Osteocyte (in vitro differentiated cells): ENCODE results near the gene PRG3. TPM values are rescaled to one million over a fixed set of nuclear protein-coding genes. Genes with fewer than 3 reads are reported as not detected.

Experiments
- DNase-seq: peaks from one replicate; pipeline ENCODE4 v3.0.0; 2021; ENCODE audit warnings: mixed read lengths; ENCODE audit not compliant: unreplicated experiment; ENCODE audit errors: extremely low spot score
- H3K27ac Mint-ChIP-seq: one replicate; pipeline ENCODE4 v1.8.0; 2021; ENCODE audit warnings: mild to moderate bottlenecking, mixed read lengths; ENCODE audit not compliant: unreplicated experiment
- H3K27me3 Mint-ChIP-seq: one replicate; pipeline ENCODE4 v1.8.0; 2021; ENCODE audit warnings: mixed read lengths; ENCODE audit not compliant: unreplicated experiment
- H3K36me3 Mint-ChIP-seq: one replicate; pipeline ENCODE4 v1.8.0; 2021; ENCODE audit warnings: mixed read lengths; ENCODE audit not compliant: unreplicated experiment
- H3K4me1 Mint-ChIP-seq: one replicate; pipeline ENCODE4 v1.8.0; 2021; ENCODE audit warnings: mixed read lengths; ENCODE audit not compliant: unreplicated experiment
- H3K4me3 Mint-ChIP-seq: one replicate; pipeline ENCODE4 v1.8.0; 2021; ENCODE audit warnings: mild to moderate bottlenecking, moderate library complexity, mixed read lengths; ENCODE audit not compliant: unreplicated experiment
- H3K9me3 Mint-ChIP-seq: one replicate; pipeline ENCODE4 v1.8.0; 2021; ENCODE audit warnings: mixed read lengths; ENCODE audit not compliant: unreplicated experiment
- total RNA-seq: library from RNA; stranded (reverse); gene quantifications from 2 replicates; pipeline ENCODE4 v1.2.1, GENCODE V29; 2021
- TF ChIP-seq, protein P1 (sequence below): fragments of 200-600 bp; sonication (generic); IDR thresholded peaks from 2 replicates; pipeline ENCODE4 v1.5.0; 2021; ENCODE audit warnings: antibody characterized with exemption, mild to moderate bottlenecking, moderate library complexity

The PRG3 gene
- total RNA-seq, 1 donor from 2014 or later = not detected

DNA sequence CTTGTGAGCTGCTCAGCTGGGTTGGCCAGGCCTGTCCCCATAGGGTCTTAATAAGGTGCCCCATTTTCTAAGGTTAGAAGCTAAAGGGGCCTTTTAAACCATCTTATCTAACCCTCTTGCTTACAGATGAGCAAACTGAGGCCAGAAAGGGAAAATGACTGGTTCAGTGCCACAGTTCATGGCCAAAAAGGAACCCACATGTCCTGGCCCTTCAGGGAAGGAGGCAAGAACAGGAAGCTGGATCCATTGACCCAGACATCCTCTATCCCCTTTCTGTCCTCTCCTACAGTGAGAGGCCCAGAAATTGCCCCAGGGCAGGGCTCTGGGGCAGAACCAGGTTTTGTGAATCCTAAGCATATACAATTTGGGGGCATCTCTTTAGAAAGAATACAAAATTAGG lies 10.0 kb downstream of the PRG3 start:
- Mint-ChIP-seq H3K4me1 (peaks cover 3% of the 10 kb centered on the region), H3K9me3 (no peaks in the 10 kb centered on the region), H3K27me3 (peaks cover 20% of the 10 kb centered on the region), H3K36me3 (no peaks in the 10 kb centered on the region), H3K4me3 (no peak overlapping the region), H3K27ac (no peak overlapping the region)
- DNase-seq = no peak
- TF ChIP-seq, protein P1, sequence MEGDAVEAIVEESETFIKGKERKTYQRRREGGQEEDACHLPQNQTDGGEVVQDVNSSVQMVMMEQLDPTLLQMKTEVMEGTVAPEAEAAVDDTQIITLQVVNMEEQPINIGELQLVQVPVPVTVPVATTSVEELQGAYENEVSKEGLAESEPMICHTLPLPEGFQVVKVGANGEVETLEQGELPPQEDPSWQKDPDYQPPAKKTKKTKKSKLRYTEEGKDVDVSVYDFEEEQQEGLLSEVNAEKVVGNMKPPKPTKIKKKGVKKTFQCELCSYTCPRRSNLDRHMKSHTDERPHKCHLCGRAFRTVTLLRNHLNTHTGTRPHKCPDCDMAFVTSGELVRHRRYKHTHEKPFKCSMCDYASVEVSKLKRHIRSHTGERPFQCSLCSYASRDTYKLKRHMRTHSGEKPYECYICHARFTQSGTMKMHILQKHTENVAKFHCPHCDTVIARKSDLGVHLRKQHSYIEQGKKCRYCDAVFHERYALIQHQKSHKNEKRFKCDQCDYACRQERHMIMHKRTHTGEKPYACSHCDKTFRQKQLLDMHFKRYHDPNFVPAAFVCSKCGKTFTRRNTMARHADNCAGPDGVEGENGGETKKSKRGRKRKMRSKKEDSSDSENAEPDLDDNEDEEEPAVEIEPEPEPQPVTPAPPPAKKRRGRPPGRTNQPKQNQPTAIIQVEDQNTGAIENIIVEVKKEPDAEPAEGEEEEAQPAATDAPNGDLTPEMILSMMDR = no peak

DNA sequence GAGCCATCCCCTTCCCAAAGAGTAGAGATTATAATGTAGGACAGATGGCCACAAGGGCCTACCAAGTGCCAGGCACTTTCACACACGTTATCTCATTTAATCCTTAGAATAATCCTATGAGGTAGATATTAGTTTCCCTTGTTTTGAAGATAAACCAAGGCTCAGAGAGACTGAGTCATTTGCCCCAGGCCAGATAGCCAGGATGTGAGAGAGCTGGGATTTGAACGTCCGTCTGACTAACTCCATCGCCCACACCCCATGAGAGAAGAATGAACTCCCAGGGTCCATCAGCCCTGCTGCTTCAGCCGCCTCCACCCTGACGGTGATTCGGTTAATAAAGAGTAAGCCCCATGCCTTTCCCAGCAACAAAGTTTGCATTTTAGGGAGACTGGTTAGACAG lies 10.7 kb downstream of the PRG3 start:
- DNase-seq = no peak

DNA sequence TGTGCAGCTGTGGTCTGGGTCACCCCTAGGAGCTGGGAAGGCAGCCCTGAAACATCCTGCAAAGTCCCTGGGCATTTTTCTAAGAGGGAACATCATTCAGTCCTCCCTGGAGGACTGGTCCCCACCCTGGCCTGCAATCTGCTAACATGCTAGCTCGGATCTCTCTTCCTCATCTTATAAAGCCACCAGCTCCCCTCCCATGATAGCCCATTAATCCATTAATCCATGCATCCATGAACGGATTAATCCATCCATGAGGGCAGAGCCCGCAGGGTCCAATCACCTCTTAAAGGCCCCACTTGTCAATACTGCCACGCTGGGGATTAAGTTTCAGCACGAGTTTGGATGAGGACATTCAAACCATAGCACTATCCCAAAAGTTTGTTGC lies 12.1 kb downstream of the PRG3 start:
- H3K4me1 Mint-ChIP-seq = peaks cover 3% of the 10 kb centered on the region
- peaks cover 29% of the 10 kb centered on the region for H3K27me3 Mint-ChIP-seq
- no peak for DNase-seq
- no peaks in the 10 kb centered on the region for H3K9me3 Mint-ChIP-seq
- TF ChIP-seq, protein P1 = no peak
- no peaks in the 10 kb centered on the region for H3K36me3 Mint-ChIP-seq
- no peak overlapping the region for H3K27ac Mint-ChIP-seq
- no peak overlapping the region for H3K4me3 Mint-ChIP-seq

More for the DNA sequence above, 10.7 kb downstream of the PRG3 start:
- no peaks in the 10 kb centered on the region for H3K36me3 Mint-ChIP-seq
- peaks cover 3% of the 10 kb centered on the region for H3K4me1 Mint-ChIP-seq
- TF ChIP-seq, protein P1 = no peak
- no peak overlapping the region for H3K27ac Mint-ChIP-seq
- no peaks in the 10 kb centered on the region for H3K9me3 Mint-ChIP-seq
- no peak overlapping the region for H3K4me3 Mint-ChIP-seq
- H3K27me3 Mint-ChIP-seq = peaks cover 23% of the 10 kb centered on the region

DNA sequence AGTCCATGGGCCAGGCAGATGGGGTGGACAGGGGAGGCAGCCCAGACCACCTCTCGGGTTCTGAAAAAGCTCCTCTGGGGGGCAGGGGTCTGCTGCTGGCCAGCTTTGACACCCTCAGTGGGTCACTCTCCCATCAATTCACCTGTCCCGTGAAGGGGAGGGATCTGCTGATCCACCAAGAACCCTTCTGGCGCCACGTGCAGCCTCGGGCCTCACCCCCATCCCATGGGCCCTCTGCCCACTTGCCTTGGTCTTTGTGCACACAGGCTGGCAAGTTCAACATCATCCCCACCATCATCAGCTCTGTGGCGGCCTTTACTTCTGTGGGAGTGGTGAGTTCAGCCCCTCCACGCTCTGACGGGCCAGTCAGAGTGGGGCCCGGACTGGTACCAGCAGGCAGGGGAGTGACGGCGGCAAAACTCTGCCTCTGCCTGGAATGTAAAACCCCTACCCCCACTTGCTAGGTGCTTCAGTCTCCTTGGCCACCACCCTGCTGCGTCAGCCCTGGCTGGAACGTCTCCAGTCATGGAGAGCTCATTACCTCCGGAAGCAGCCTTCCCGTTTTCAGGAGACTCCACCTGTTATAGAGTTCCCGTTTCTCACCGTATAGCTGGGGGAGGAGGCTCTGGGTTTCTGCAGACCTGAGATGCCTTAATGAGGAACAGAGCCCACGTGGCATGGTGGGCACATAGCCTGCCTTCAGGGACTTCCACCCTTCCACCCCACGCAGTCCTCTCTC lies 12.7 kb downstream of the PRG3 start:
- H3K4me3 Mint-ChIP-seq = no peak overlapping the region
- H3K4me1 Mint-ChIP-seq = peaks cover 3% of the 10 kb centered on the region
- no peaks in the 10 kb centered on the region for H3K36me3 Mint-ChIP-seq
- H3K9me3 Mint-ChIP-seq = no peaks in the 10 kb centered on the region
- H3K27ac Mint-ChIP-seq = no peak overlapping the region
- TF ChIP-seq, protein P1 = no peak
- no peak for DNase-seq
- peaks cover 29% of the 10 kb centered on the region for H3K27me3 Mint-ChIP-seq

DNA sequence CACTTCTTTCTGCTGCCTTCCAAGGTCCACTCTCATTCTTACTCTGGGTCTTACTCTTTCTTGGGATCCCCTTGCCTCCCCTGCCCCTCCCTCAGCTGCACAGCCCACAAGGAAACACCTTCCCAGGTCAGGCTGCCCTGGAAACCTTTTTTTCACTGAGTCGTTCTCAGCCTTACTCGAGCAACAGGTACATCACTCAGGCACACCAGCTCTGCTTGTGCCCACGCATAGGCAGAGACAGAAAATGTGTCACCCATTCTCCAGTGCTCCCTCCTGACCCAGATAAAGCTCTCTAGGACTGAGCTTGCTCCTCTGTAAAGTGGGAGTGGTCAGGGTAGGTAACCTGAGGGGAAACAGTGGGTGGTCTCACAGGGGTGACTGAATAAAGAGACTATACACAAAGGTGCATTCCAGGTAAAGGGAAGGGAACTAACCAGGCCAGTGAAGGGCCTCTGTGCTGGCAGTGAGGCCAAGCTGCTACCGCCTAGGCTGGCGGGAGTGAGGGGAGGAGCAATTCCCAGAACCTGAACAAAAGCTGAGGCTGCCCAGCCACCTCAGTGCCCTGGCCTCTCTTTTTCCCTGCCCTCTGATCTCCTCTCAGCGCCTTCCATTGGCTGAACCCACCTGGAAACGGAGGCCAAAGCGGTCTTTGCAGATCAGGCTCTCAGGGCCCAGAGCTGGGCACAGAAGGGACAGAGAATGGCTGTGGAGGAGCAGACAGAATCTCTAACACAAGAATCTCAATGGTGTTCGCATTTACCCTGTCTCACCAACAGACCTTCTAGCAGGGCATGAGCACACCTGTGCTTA lies 15.9 kb downstream of the PRG3 start:
- TF ChIP-seq, protein P1 = no peak
- H3K4me1 Mint-ChIP-seq = peaks cover 4% of the 10 kb centered on the region
- no peak overlapping the region for H3K27ac Mint-ChIP-seq
- H3K36me3 Mint-ChIP-seq = no peaks in the 10 kb centered on the region
- H3K27me3 Mint-ChIP-seq = peaks cover 37% of the 10 kb centered on the region
- DNase-seq = no peak
- H3K9me3 Mint-ChIP-seq = no peaks in the 10 kb centered on the region
- no peak overlapping the region for H3K4me3 Mint-ChIP-seq
